GM19193 (cell line): ENCODE measurements around the gene KDM2B.

Experiments
- POLR2A ChIP-seq: IDR thresholded peaks from 4 replicates; pipeline ENCODE4 v1.6.1; 2011; ENCODE audit not compliant: insufficient read depth, insufficient read length; ENCODE audit errors: extremely low read depth

KDM2B gene

DNA sequence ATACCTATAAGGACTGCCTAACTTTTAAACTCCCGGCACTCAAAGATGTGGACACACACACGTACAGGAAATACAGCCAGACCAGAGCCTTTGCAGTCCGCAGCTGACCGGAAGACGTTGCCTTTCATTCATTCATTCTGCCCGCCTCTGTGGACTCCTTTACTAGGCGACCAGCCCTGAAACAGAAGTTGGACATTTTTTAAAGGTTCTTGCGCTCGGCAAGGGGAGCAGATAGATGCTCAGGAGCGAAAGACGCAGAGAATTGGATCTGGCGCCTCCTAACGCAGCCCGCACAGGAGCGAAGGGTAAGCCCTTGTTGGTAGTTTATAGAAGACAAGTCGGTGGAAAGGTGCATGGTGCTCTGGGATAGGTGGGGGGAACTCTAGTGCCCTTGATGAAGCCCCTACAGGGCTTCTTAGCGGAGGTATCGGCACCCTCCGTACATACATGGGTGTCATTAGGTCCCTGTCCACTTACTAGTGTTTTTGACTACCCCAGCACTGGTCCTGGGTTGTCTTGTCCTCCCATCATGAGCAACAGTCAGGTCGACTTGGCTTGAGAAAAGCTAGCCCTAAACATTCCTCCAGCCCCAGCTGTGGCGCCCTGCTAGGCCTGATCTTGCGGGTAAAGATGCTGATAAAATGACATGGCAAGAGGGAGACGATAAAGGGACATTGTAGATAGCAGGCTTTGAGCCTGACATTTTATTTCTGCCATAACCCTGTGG, at the start of gene KDM2B:
KDM2B (minus strand) TSS at position 65 of the 727 bp plus-strand sequence. CDS start 112 bp downstream, outside the sequence.
- TF ChIP-seq POLR2A, result no peak

DNA sequence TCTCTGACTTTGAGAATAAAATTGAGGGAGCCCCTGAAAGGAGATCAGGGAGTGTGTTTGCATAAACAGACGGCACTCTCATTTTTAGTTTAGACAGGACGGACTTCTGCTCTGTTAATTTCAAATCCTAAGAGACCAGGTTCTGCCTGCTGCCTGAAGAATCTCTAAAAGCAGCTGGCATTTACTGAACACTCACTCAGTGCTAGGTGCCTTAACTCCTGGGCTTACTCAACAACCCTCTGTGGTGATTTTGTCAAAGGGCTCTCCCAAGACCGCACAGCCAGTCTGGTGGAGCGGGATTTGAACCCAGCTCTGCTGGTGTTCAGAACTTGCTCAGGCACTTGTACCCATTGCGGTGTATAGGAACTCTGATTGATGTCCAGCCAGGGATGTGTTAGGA, 47.7 kb upstream of the KDM2B start:
- TF ChIP-seq POLR2A, result no peak

DNA sequence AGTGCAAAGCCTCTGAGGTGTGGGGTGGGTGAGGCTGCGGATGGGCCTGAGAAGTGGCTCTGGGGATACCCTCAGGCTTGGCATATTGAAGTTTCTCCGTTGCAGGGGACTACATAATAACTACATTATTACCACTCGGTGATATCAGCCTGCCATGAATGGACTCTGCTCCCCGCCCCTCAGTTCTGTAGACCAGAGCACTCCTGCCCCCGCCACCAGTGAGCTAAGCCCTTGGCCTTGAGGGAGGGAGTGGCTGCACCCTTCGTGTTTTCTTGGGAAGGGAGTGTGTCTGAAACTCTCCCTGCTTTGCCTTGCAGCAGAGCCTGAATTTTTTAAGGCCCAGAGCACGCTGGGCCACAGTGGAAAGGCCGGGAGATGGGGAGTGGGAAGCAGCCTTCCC, 47.2 kb upstream of the KDM2B start:
- TF ChIP-seq POLR2A, result no peak

DNA sequence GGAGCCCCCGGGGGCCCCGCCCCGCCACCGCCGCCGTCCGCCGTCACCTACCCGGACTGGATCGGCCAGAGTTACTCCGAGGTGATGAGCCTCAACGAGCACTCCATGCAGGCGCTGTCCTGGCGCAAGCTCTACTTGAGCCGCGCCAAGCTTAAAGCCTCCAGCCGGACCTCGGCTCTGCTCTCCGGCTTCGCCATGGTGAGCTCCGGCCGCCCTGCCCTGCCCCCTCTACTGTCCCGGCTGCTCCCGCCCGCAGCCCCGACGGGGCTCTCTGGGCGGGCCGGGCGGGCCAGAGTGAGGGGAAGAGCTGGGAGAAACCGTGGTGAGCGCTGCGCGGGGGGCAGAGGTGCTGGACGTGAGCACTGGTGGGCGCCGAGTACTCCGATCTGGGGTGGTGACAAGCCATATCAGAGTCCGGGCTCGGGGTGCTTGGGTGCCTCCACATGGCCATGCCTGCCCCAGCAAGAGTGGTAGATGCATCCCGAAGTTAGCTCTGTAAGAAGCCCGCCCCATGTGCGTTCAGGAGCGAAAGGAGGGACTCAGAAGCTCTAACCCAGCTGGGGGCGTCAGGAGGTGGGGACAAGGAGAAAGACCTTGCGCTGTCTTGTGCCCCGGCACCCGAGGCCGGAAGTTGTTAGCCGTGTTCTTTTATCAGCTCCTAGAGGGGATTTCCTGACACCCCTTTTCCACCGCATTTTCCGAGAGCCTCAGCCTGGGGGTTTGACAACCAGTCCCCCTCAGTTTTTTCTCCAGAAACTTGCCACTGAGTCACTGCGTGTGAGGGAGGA, 46.2 kb upstream of the KDM2B start:
- peak; percentile 71 for TF ChIP-seq POLR2A

DNA sequence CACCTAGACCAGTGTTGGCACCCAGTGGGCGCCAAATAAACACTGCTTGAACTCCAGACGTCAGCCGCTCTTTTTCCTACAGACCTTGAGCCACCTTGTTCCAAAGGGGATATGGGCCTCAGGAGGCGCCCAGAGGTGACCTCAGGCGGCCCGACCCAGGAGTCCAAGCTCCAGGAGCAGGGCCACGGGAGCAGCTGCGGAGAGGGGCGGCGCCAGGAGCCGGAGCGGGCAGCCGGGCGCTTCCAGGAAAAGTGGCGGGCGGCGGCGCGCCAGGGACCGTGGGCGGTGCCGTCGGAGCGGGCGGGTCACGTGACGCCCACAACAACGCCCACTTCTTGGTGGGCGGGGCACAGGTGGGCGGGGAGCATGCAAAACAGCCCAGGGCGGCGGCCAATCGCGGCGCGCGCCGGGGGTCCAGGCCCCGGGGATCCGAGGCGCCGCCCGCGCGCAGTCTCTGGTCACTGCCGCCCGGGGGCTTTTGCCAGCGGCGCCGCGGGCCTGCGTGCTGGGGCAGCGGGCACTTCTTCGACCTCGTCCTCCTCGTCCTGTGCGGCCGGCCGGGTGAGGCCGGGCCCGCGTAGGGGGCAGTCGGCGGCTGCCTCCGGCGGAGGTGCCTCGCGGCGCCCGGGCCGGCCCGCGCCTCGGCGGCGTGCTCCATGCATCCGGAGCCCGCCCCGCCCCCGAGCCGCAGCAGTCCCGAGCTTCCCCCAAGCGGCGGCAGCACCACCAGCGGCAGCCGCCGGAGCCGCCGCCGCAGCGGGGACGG, 45.4 kb upstream of the KDM2B start, which contains the start of gene ORAI1:
ORAI1 (plus strand) TSS at position 444 of the 766 bp plus-strand sequence.
- TF ChIP-seq POLR2A, result peak; percentile 96

- no peak for TF ChIP-seq POLR2A
These were observed 39.6 kb upstream of the KDM2B start for GRCh38 chr12:121620333-121620891.

DNA sequence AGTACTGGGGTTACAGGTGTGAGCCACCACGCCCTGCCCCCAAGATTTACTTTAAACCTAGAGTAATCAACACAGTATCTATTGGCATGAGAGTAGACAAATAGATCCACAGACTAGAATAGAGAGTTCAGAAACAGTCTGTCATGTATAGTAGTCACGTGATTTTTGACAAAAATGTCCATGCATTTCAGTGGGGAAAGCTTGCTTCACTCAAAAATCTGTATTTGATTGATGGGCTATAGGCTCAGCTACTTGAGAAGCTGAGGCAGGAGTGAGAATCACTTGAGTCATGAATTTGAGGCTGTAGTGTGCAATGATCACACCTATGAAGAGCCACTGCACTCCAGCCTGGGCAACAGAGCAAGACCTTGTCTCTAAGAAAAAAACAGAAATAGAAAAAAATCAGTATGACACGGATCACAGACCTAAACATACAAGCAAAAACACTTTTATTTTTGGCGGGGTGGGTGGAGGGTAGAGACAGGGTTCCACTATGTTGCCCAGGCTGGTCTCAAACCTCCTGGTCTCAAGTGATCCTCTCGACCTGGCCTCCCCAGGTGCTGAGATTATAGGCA, 37.9 kb upstream of the KDM2B start:
- no peak for TF ChIP-seq POLR2A

- TF ChIP-seq POLR2A, result no peak
These were observed 34.1 kb upstream of the KDM2B start for GRCh38 chr12:121614872-121615467.

GRCh38 chr12:121613462-121613861, 32.6 kb upstream of the KDM2B start:
- TF ChIP-seq POLR2A, result no peak

GRCh38 chr12:121611306-121611705, 30.5 kb upstream of the KDM2B start:
- TF ChIP-seq POLR2A, result no peak

GRCh38 chr12:121610239-121611149, 29.7 kb upstream of the KDM2B start:
- TF ChIP-seq POLR2A, result no peak

GRCh38 chr12:121608301-121608700, 27.5 kb upstream of the KDM2B start:
- TF ChIP-seq POLR2A, result no peak

DNA sequence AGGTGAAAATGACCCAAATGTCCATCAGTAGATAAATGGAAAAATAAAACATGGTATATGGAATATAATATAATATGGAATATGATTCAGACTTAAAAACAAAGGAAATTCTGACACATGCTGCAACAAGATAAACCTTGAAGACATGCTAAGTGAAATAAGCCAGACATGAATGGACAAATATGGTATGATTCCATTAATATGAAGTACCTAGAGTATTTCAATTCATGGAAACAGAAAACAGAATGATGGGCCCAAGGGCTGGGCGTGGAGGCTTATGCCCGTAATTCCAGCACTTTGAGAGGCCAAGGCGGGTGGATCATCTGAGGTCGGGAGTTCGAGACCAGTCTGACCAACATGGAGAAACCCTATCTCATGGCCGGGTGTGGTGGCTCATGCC, 22.8 kb upstream of the KDM2B start:
- no peak for TF ChIP-seq POLR2A
